GM12892 (cell line): ENCODE results near the gene AKT3.

ENCODE experiments used
- DNase-seq: peaks from one replicate; pipeline ENCODE4 v3.0.0; 2011; ENCODE audit not compliant: insufficient read length
- FAIRE-seq: peaks from 2 replicates; lab custom pipeline; 2011; peaks lifted over from hg19 to GRCh38; lab: Jason Lieb, UNC
- POLR2A ChIP-seq: IDR thresholded peaks from 2 replicates; pipeline ENCODE4 v1.6.1; 2011; ENCODE audit warnings: low read depth, low read length, control low read depth
- POLR2AphosphoS5 ChIP-seq: IDR thresholded peaks from 2 replicates; pipeline ENCODE4 v1.6.1; 2011; ENCODE audit warnings: low read depth, low read length, control low read depth
- TAF1 ChIP-seq: IDR thresholded peaks from 2 replicates; pipeline ENCODE4 v1.6.1; 2011; ENCODE audit warnings: low read depth, mild to moderate bottlenecking, control low read depth, low read length, borderline replicate concordance

Gene AKT3

DNA sequence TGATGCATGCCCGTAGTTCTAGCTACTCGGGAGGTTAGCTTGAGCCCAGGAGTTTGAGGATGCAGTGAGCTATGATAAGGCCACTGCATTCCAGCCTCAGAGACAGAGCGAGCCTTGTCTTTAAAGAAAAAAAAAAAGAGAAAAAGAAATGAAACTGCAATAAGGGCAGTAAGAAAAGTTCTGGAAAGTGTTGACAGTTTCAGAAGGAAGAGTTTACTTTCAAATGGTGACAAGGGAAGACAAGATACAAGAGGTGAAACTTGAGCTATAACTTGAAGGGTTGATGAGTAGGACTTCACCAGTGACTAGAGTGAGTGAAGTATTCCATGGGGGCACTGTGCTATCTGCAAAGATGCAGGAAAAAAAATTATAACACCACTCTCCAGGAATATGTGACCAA lies 125.0 kb downstream of the AKT3 start:
- FAIRE-seq, result peak; percentile 14
- no peak for DNase-seq
- no peak for TF ChIP-seq POLR2AphosphoS5
- no peak for TF ChIP-seq POLR2A
- no peak for TF ChIP-seq TAF1

DNA sequence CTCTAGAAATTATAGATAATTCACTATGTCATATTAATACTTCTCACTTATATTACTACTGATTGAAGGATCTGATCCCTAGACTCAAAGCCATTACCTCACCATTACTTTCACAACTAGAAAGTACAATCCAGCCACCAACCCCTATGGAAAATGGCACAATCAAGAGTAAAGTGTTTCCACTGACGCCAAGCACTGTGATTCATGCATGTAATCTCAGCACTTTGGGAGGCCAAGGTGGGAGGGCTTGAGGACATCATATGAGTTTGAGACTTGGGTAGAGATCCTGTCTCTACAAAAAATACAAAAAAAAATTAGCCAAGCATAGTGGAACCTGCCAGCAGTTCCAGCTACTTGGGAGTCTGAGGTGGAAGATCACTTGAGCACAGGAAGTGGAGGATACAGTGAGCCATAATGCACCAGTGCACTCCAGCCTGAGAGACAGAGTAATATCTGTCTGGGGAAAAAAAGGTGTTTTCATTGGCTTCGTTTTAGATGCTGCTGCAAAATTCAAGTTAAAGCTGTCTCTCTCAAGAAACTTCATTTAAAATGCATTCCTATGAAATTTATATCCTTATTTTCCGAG lies 126.5 kb downstream of the AKT3 start:
- DNase-seq, result no peak
- TF ChIP-seq POLR2A, result no peak
- no peak for TF ChIP-seq POLR2AphosphoS5
- FAIRE-seq, result peak; percentile 24

DNA sequence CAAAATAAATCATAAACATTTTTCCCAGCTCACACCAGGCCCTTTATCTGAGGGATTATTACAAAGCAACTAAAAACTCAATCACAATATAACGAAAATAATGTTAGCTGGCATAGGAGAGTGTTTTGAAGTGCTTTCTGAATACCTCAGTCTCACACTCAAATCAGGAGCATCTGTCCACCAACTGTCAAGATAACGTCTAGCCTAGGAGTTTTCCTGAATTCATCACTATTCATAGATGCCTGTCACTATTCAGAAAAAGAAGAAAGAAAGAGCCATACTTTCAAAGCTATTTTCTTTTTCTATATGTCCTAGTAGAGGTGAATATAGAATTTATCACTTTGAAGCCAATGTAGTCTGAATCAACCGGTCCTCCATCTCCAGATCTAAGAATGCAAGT lies 127.0 kb downstream of the AKT3 start:
- TF ChIP-seq POLR2AphosphoS5 (no peak), TAF1 (no peak)
- FAIRE-seq (no peak), DNase-seq (no peak)

DNA sequence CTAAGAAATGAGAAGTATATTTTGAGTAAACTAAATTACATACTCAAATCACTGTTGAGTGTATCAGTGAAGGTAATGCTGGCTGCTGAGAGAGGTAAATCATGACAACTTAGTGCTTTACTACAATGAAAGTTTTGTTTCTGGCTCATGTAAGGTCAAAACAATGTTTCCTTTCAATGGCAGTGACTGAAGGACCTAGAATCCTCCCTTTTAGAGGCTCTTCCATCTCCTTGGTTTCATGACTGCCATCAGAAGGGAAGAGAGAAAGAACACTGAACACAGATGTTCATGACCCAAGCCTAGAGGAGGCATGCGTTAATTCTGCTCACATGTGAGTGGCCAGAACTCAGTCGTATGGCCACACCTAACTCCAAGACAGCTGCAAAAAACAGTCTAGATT lies 130.6 kb downstream of the AKT3 start:
- TF ChIP-seq POLR2A, result no peak
- no peak for TF ChIP-seq POLR2AphosphoS5
- TF ChIP-seq TAF1, result no peak
- FAIRE-seq (no peak), DNase-seq (no peak)

- DNase-seq (no peak), FAIRE-seq (no peak)
These were observed 131.2 kb downstream of the AKT3 start for GRCh38 chr1:243718893-243719292.

DNA sequence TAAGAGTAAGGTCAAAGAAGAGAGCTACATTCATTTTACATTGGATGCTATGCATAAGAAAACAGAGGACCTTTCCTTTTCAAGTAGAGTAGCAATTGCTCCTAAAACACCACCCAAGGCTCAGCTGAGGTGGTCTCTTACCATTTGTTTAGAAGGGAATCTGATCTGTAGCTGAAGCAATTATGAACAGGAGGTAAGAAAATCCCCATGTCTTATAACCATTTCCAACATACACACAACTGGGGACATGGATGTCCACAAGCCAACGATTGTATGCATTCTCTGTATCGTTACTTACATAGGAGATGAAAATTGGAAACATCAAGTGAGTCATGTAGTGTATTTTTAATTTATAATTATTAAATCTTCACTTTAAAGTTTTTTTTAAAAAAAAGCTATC lies 132.0 kb downstream of the AKT3 start:
- DNase-seq (no peak), FAIRE-seq (peak; percentile 36)
- TF ChIP-seq TAF1, result no peak
- TF ChIP-seq POLR2A, result no peak
- TF ChIP-seq POLR2AphosphoS5, result no peak

More at GRCh38 chr1:243718893-243719292, 131.2 kb downstream of the AKT3 start:
- TF ChIP-seq TAF1, result no peak
- TF ChIP-seq POLR2AphosphoS5, result no peak
- TF ChIP-seq POLR2A, result no peak

GRCh38 chr1:243716906-243717305 lies 133.1 kb downstream of the AKT3 start:
- FAIRE-seq, result no peak
- TF ChIP-seq POLR2A, result no peak
- no peak for TF ChIP-seq POLR2AphosphoS5
- no peak for TF ChIP-seq TAF1
- no peak for DNase-seq

DNA sequence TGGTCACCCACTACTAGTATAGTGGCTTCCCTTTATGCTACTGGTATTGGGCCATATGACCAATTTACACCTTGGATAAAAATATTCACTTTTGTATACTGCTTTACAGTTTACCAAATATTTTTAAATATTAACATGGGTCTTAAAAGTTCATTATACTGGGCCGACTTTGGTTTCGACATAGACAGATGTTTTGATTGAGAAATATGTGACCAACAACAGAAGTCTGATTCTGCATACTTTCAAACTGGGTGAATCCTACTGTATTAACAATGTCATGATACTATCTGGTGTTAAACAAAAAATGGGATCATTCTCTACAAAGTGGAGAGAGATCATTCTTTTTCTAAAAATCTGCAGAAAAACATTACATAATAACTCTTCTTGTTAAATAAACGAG lies 134.8 kb downstream of the AKT3 start:
- FAIRE-seq (no peak), DNase-seq (no peak)
- TF ChIP-seq POLR2AphosphoS5 (no peak), POLR2A (no peak), TAF1 (no peak)

DNA sequence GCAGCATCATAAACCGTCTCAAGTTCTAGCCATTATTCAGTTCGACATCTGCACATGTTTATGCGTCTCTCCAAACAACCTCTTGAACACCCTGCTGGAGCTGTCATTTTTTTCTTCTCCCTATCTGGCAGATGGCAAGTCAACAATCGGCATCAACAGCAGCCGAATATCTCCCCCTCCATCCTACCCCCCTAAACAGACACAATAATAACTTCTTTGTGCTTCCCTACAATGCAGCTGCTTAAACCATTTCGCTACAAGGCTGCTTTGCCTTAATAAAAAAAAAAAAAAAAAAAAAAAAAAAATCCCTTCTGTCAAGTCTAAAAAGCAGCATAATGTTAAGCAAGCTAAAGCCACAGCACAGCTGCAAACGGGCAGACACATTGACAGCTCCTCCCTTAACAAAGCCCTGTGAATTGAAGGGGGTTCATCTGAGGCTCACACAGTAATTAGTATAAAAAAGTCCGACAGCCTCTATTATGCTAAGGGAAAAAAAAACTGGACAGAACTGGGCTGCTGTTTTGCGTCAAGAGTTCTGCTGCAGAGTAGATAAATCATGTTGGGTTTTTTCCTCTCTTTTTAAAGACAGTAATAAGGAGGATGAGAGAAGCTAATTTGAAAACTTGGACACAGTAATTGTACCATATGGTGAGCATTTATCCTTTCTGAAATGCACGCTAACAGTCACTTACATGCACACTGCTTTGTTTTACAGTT lies 136.4 kb downstream of the AKT3 start:
- no peak for FAIRE-seq
- no peak for DNase-seq

GRCh38 chr1:243712941-243713340 lies 137.1 kb downstream of the AKT3 start:
- TF ChIP-seq POLR2AphosphoS5, result no peak
- no peak for TF ChIP-seq TAF1
- TF ChIP-seq POLR2A, result no peak
- FAIRE-seq, result no peak
- no peak for DNase-seq

More for the DNA sequence above, 136.4 kb downstream of the AKT3 start:
- TF ChIP-seq POLR2A (no peak), TAF1 (no peak), POLR2AphosphoS5 (no peak)

- FAIRE-seq (no peak), DNase-seq (no peak)
- TF ChIP-seq POLR2A (no peak), TAF1 (no peak), POLR2AphosphoS5 (no peak)
These were observed 137.8 kb downstream of the AKT3 start for GRCh38 chr1:243712242-243712641.

DNA sequence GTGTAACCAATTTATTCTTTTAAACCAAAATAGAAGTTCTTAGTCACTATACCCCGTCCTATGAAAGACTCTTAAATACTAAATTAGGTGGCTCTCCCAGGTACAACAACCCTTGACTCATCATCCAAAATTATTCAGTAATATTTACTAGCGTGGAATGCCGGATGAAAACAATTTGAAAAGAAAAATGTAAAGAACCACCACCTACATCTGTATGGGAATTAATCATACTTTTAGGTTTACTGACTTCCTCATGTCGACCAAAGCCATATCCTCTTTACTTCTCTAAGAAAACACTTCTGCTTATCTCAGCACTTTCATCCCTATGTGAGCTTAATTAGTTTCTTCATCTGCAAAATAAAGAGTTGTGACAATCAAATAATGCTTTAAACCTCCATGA lies 139.6 kb downstream of the AKT3 start:
- no peak for TF ChIP-seq TAF1
- no peak for TF ChIP-seq POLR2A
- TF ChIP-seq POLR2AphosphoS5, result no peak
- DNase-seq (no peak), FAIRE-seq (no peak)

- FAIRE-seq (no peak), DNase-seq (no peak)
- TF ChIP-seq POLR2A (no peak), POLR2AphosphoS5 (no peak), TAF1 (no peak)
These were observed 141.8 kb downstream of the AKT3 start for GRCh38 chr1:243708210-243708609.

DNA sequence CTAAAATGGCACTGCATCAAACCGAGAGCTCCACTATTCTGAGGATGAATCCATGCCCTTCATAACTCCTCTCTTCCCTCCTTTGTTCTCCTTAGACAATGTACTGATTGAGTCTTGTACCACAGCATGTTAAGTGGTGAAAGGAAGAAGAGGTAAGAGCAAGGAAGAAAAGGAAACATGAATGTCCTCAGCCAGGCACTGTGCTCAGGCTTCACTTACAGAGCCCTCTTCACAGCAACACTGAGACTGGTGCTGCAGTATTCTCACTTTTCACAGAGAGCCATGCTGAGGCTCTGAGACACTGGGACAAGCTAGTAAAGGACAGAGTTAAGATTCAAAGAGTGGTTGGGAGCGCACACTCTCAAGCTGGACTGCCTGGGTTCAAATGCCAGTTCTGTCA lies 143.5 kb downstream of the AKT3 start:
- FAIRE-seq, result no peak
- no peak for DNase-seq
- TF ChIP-seq TAF1 (no peak), POLR2AphosphoS5 (no peak), POLR2A (no peak)
